Liver (tissue), 9 donors: ENCODE results near the gene PASK. TPM values are rescaled to one million over a fixed set of nuclear protein-coding genes. Genes with fewer than 3 reads are reported as not detected.

Experiments
- DNase-seq: peaks from one replicate; pipeline ENCODE4 v3.0.0-alpha.2; 2017; ENCODE audit warnings: low spot score
- H3K27ac ChIP-seq, 2 donors: one replicate each; pipeline ENCODE4 v1.7.0; 2013; ENCODE audit warnings: inconsistent platforms in 2 of 2, low read length in 2 of 2, control low read depth in 1 of 2, low read depth in 1 of 2, mild to moderate bottlenecking in 1 of 2
- H3K27me3 ChIP-seq, 4 donors: one replicate each; pipeline versions ENCODE4 v1.6.1 to v1.7.0; 2013; ENCODE audit warnings: low read length in 3 of 4, inconsistent platforms in 1 of 4, mild to moderate bottlenecking in 1 of 4, moderate library complexity in 1 of 4; ENCODE audit not compliant: control insufficient read depth in 4 of 4, insufficient read depth in 4 of 4
- H3K36me3 ChIP-seq, 4 donors: one replicate each; pipeline versions ENCODE4 v1.6.1 to v1.7.0; 2013; ENCODE audit warnings: low read length in 3 of 4, mild to moderate bottlenecking in 3 of 4, low read depth in 1 of 4, moderate library complexity in 1 of 4; ENCODE audit not compliant: control insufficient read depth in 4 of 4, insufficient read depth in 3 of 4
- H3K4me1 ChIP-seq, 4 donors: one replicate each; pipeline versions ENCODE4 v1.6.1 to v1.7.0; 2013; ENCODE audit warnings: low read length in 3 of 4, mild to moderate bottlenecking in 3 of 4, moderate library complexity in 1 of 4; ENCODE audit not compliant: control insufficient read depth in 4 of 4, insufficient read depth in 4 of 4
- H3K4me3 ChIP-seq, 3 donors: one replicate each; pipeline versions ENCODE4 v1.6.1 to v1.7.0; 2013; ENCODE audit warnings: low read length in 3 of 3, control low read depth in 1 of 3, low read depth in 1 of 3, mild to moderate bottlenecking in 1 of 3
- H3K9ac ChIP-seq, 2 donors: one replicate each; pipeline ENCODE4 v1.7.0; 2013; ENCODE audit warnings: low read length in 2 of 2, mild to moderate bottlenecking in 2 of 2, moderate library complexity in 2 of 2, control low read depth in 1 of 2, low read depth in 1 of 2
- H3K9me3 ChIP-seq, 4 donors: one replicate each; pipeline versions ENCODE4 v1.6.1 to v1.7.0; 2013; ENCODE audit warnings: low read length in 3 of 4; ENCODE audit not compliant: control insufficient read depth in 4 of 4
- EGR1 ChIP-seq, 2 donors: IDR thresholded peaks; 2 replicates each; pipeline ENCODE4 v1.6.1; 2016 to 2018; ENCODE audit warnings: antibody characterized with exemption in 2 of 2, low read depth in 2 of 2
- FOXA1 ChIP-seq: IDR thresholded peaks from 2 replicates; pipeline ENCODE4 v1.6.1; 2016; ENCODE audit warnings: antibody characterized with exemption
- GABPA ChIP-seq, 2 donors: IDR thresholded peaks in 1 of 2; conservative IDR thresholded peaks in 1 of 2; 2 replicates each; pipeline ENCODE4 v1.6.1; 2016; ENCODE audit warnings: antibody characterized with exemption in 2 of 2, mild to moderate bottlenecking in 1 of 2, moderate library complexity in 1 of 2
- HNF4A ChIP-seq, 2 donors: conservative IDR thresholded peaks; 2 replicates each; pipeline ENCODE4 v1.6.1; 2016; ENCODE audit warnings: antibody characterized with exemption in 2 of 2, mild to moderate bottlenecking in 2 of 2
- HNF4G ChIP-seq: IDR thresholded peaks from 2 replicates; pipeline ENCODE4 v1.6.1; 2016; ENCODE audit warnings: antibody characterized with exemption
- JUND ChIP-seq, 2 donors: IDR thresholded peaks; 2 replicates each; pipeline ENCODE4 v1.6.1; 2016; ENCODE audit warnings: antibody characterized with exemption in 2 of 2
- NR2F2 ChIP-seq: IDR thresholded peaks from 2 replicates; pipeline ENCODE4 v1.6.1; 2016; ENCODE audit warnings: antibody characterized with exemption
- RAD21 ChIP-seq, 2 donors: IDR thresholded peaks; 2 replicates each; pipeline ENCODE4 v1.6.1; 2016; ENCODE audit warnings: antibody characterized with exemption in 2 of 2, mild to moderate bottlenecking in 2 of 2
- SP1 ChIP-seq: IDR thresholded peaks from 2 replicates; pipeline ENCODE4 v1.6.1; 2018; ENCODE audit warnings: antibody characterized with exemption, mild to moderate bottlenecking
- TAF1 ChIP-seq: conservative IDR thresholded peaks from 2 replicates; pipeline ENCODE4 v1.6.1; 2016; ENCODE audit warnings: antibody characterized with exemption, mild to moderate bottlenecking
- YY1 ChIP-seq: IDR thresholded peaks from 2 replicates; pipeline ENCODE4 v1.6.1; 2016; ENCODE audit warnings: antibody characterized with exemption, mild to moderate bottlenecking
- WGBS: extraction: QIAGEN DNeasy Blood & Tissue Kit; methylation state at CpG from one replicate; pipeline ENCODE4 v1.1.7; 2013; 5-methylcytosine and 5-hydroxymethylcytosine counted together
- polyA plus RNA-seq, 2 donors: library from polyadenylated mRNA; stranded (reverse) in 1 of 2; unstranded in 1 of 2; fragments of 200-250 nt in 1 of 2; fragments of >200 nt in 1 of 2; fragmentation: Nextera tagmentation in 1 of 2; extraction: Ambion mirVana in 1 of 2; gene quantifications; one replicate each; pipeline versions ENCODE4 v1.2.1 to v1.2.3, GENCODE V29; 2013 to 2015
- total RNA-seq, 2 donors: library from RNA; depleted of rRNA; stranded (reverse); fragments of >200 nt; gene quantifications; one replicate each; pipeline ENCODE4 v1.2.3, GENCODE V29; 2014
- TF ChIP-seq, protein P1 (sequence below): IDR thresholded peaks from 2 replicates; pipeline ENCODE4 v1.6.1; 2016; ENCODE audit warnings: antibody characterized with exemption
- TF ChIP-seq, protein P2 (sequence below): IDR thresholded peaks from 2 replicates; pipeline ENCODE4 v1.6.1; 2016; ENCODE audit warnings: antibody characterized with exemption
- TF ChIP-seq, protein P3 (sequence below): fragments of 150-350 bp; IDR thresholded peaks from 2 replicates; pipeline ENCODE4 v1.5.1; 2017; ENCODE audit warnings: improper control_type of control experiment, low read depth, low read length; ENCODE audit not compliant: missing input control
- TF ChIP-seq, protein P4 (sequence below): IDR thresholded peaks from 2 replicates; pipeline ENCODE4 v1.6.1; 2016; ENCODE audit warnings: antibody characterized with exemption
- TF ChIP-seq, protein P5 (sequence below): IDR thresholded peaks from 2 replicates; pipeline ENCODE4 v1.6.1; 2016; ENCODE audit warnings: antibody characterized with exemption, mild to moderate bottlenecking
- donor health status: healthy.
- donor health status: healthy.
- donor health status: healthy.
- donor health status: healthy.
- donor health status: healthy.

PASK gene
- total and polyA plus RNA-seq, 4 donors = 0.96 to 8.8 (median 2.9) TPM

DNA sequence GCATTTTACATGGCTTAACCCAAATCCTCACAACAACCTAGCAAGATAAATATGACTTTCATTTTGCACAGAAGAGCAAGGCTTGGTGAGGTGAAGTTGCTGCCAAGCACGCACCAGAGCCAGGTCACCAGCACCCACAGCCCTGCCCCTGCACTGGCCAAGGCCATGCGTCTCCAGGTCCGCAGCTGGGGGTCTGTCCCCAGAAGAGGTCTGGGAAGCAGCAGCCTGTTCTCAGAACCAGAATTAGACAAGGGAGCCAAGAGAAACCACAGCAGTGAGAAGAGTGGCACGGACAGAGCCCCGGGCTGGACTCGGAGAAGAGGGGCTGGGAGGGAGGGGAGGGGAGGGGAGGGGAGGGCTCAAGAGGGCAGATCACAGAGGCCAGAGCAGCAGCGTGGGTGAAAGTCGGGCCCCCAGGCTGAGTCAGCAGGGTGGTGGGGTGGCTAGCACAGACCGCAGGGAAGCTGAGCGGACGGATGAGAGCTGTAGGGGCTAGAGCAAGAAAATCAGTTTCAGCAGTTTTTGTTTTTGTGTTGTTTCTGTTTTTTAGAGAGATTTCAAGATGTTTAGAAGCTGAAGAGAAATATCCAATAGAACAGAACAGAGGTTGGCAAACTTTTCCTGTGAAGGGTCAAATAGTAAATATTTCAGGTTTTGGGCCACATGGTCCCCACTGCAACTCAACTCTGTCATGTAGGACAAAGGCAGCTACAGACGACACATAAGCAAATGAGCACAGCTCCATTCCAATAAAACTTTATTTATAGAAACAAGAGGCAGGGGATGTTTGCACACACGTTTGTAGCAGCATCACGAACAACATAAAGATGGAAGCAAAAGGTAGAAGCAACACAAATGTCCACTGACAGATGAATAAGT lies 39.8 kb downstream of the PASK start:
- DNase-seq = no peak
- Histone ChIP-seq H3K4me1 (no peaks in the 10 kb centered on the region), H3K4me3 (no peak overlapping the region)

More for the DNA sequence above, 39.8 kb downstream of the PASK start:
- H3K27ac ChIP-seq = no peak overlapping the region
- H3K9ac ChIP-seq = no peak overlapping the region
- no peaks in the 10 kb centered on the region for H3K36me3 ChIP-seq
- no peaks in the 10 kb centered on the region for H3K27me3 ChIP-seq
- TF ChIP-seq YY1 (no peak), GABPA (IDR thresholded peaks at IDR 0.05 in 1 of 2, conservative IDR thresholded peaks at IDR 0.05 in 1 of 2) (no peak), EGR1 (IDR thresholded peaks at IDR 0.05; ENCODE audit: low read depth in 2 of 2) (no peak), FOXA1 (no peak), HNF4A (conservative IDR thresholded peaks at IDR 0.05) (no peak), HNF4G (no peak), SP1 (no peak), NR2F2 (no peak), JUND (IDR thresholded peaks at IDR 0.05) (no peak), TAF1 (no peak), RAD21 (IDR thresholded peaks at IDR 0.05) (no peak)
- TF ChIP-seq, protein P1, sequence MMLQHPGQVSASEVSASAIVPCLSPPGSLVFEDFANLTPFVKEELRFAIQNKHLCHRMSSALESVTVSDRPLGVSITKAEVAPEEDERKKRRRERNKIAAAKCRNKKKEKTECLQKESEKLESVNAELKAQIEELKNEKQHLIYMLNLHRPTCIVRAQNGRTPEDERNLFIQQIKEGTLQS = no peak
- TF ChIP-seq, protein P2, sequence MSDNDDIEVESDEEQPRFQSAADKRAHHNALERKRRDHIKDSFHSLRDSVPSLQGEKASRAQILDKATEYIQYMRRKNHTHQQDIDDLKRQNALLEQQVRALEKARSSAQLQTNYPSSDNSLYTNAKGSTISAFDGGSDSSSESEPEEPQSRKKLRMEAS = no peak
- TF ChIP-seq, protein P3, sequence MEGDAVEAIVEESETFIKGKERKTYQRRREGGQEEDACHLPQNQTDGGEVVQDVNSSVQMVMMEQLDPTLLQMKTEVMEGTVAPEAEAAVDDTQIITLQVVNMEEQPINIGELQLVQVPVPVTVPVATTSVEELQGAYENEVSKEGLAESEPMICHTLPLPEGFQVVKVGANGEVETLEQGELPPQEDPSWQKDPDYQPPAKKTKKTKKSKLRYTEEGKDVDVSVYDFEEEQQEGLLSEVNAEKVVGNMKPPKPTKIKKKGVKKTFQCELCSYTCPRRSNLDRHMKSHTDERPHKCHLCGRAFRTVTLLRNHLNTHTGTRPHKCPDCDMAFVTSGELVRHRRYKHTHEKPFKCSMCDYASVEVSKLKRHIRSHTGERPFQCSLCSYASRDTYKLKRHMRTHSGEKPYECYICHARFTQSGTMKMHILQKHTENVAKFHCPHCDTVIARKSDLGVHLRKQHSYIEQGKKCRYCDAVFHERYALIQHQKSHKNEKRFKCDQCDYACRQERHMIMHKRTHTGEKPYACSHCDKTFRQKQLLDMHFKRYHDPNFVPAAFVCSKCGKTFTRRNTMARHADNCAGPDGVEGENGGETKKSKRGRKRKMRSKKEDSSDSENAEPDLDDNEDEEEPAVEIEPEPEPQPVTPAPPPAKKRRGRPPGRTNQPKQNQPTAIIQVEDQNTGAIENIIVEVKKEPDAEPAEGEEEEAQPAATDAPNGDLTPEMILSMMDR = no peak
- TF ChIP-seq, protein P4, sequence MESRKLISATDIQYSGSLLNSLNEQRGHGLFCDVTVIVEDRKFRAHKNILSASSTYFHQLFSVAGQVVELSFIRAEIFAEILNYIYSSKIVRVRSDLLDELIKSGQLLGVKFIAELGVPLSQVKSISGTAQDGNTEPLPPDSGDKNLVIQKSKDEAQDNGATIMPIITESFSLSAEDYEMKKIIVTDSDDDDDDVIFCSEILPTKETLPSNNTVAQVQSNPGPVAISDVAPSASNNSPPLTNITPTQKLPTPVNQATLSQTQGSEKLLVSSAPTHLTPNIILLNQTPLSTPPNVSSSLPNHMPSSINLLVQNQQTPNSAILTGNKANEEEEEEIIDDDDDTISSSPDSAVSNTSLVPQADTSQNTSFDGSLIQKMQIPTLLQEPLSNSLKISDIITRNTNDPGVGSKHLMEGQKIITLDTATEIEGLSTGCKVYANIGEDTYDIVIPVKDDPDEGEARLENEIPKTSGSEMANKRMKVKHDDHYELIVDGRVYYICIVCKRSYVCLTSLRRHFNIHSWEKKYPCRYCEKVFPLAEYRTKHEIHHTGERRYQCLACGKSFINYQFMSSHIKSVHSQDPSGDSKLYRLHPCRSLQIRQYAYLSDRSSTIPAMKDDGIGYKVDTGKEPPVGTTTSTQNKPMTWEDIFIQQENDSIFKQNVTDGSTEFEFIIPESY = no peak
- TF ChIP-seq, protein P5, sequence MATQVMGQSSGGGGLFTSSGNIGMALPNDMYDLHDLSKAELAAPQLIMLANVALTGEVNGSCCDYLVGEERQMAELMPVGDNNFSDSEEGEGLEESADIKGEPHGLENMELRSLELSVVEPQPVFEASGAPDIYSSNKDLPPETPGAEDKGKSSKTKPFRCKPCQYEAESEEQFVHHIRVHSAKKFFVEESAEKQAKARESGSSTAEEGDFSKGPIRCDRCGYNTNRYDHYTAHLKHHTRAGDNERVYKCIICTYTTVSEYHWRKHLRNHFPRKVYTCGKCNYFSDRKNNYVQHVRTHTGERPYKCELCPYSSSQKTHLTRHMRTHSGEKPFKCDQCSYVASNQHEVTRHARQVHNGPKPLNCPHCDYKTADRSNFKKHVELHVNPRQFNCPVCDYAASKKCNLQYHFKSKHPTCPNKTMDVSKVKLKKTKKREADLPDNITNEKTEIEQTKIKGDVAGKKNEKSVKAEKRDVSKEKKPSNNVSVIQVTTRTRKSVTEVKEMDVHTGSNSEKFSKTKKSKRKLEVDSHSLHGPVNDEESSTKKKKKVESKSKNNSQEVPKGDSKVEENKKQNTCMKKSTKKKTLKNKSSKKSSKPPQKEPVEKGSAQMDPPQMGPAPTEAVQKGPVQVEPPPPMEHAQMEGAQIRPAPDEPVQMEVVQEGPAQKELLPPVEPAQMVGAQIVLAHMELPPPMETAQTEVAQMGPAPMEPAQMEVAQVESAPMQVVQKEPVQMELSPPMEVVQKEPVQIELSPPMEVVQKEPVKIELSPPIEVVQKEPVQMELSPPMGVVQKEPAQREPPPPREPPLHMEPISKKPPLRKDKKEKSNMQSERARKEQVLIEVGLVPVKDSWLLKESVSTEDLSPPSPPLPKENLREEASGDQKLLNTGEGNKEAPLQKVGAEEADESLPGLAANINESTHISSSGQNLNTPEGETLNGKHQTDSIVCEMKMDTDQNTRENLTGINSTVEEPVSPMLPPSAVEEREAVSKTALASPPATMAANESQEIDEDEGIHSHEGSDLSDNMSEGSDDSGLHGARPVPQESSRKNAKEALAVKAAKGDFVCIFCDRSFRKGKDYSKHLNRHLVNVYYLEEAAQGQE = no peak
- H3K9me3 ChIP-seq = no peaks in the 10 kb centered on the region
- 84% methylated on average over 14 of the region's 14 CpGs for WGBS
